Neuronal stem cell (in vitro differentiated cells): Measurements from ENCODE around the gene MAML2.

ENCODE experiments used
- DNase-seq: peaks from one replicate; pipeline ENCODE4 v3.0.0-alpha.2; 2013; ENCODE audit warnings: low spot score
- H2AFZ ChIP-seq: one replicate; pipeline ENCODE4 v1.6.1; 2013; ENCODE audit warnings: mild to moderate bottlenecking, low read length, inconsistent platforms
- H2AK5ac ChIP-seq: 2 replicates; pipeline ENCODE4 v1.6.1; 2013; ENCODE audit warnings: low read depth, mild to moderate bottlenecking, inconsistent platforms, low read length, moderate library complexity, mixed read lengths
- H2BK120ac ChIP-seq: 2 replicates; pipeline ENCODE4 v1.6.1; 2013; ENCODE audit warnings: low read depth, mild to moderate bottlenecking, inconsistent platforms, low read length, moderate library complexity, mixed read lengths
- H2BK12ac ChIP-seq: one replicate; pipeline ENCODE4 v1.6.1; 2013; ENCODE audit warnings: low read length, inconsistent platforms
- H2BK15ac ChIP-seq: 2 replicates; pipeline ENCODE4 v1.6.1; 2013; ENCODE audit warnings: mild to moderate bottlenecking, low read length, inconsistent platforms, mixed read lengths
- H2BK5ac ChIP-seq: one replicate; pipeline ENCODE4 v1.6.1; 2013; ENCODE audit warnings: inconsistent platforms, mild to moderate bottlenecking, low read length, moderate library complexity
- H3K14ac ChIP-seq: one replicate; pipeline ENCODE4 v1.6.1; 2013; ENCODE audit warnings: low read length, inconsistent platforms
- H3K18ac ChIP-seq: 2 replicates; pipeline ENCODE4 v1.6.1; 2013; ENCODE audit warnings: low read length, inconsistent platforms
- H3K23ac ChIP-seq: 2 replicates; pipeline ENCODE4 v1.6.1; 2013; ENCODE audit warnings: low read depth, mild to moderate bottlenecking, mixed read lengths, low read length, inconsistent platforms; ENCODE audit not compliant: poor library complexity
- H3K27ac ChIP-seq: replicated peaks from 3 replicates; pipeline ENCODE4 v1.5.1; 2013; ENCODE audit warnings: low read length, inconsistent platforms
- H3K27me3 ChIP-seq, 3 experiments: 2 replicates each; pipeline ENCODE4 v1.6.1; 2013; ENCODE audit warnings: low read length in 3 of 3, mild to moderate bottlenecking in 2 of 3, inconsistent platforms in 1 of 3, low read depth in 1 of 3, mixed read lengths in 1 of 3, moderate library complexity in 1 of 3; ENCODE audit not compliant: control insufficient read depth in 3 of 3, insufficient read depth in 3 of 3
- H3K36me3 ChIP-seq, 2 donors: replicated peaks in 1 of 2; 2 replicates each; pipeline ENCODE4 v1.6.1; 2013; ENCODE audit warnings: low read length in 2 of 2; ENCODE audit not compliant: control insufficient read depth in 2 of 2, insufficient read depth in 2 of 2
- H3K4ac ChIP-seq: 2 replicates; pipeline ENCODE4 v1.6.1; 2013; ENCODE audit warnings: inconsistent platforms, mild to moderate bottlenecking, low read length, moderate library complexity
- H3K4me1 ChIP-seq, 2 donors: 1 replicate in 1 of 2; 2 replicates in 1 of 2; pipeline ENCODE4 v1.6.1; 2013; ENCODE audit warnings: low read length in 2 of 2, low read depth in 1 of 2; ENCODE audit not compliant: control insufficient read depth in 2 of 2, insufficient read depth in 1 of 2
- H3K4me2 ChIP-seq: one replicate; pipeline ENCODE4 v1.6.1; 2013; ENCODE audit warnings: mild to moderate bottlenecking, low read length, inconsistent platforms; ENCODE audit not compliant: insufficient read depth, poor library complexity, severe bottlenecking
- H3K4me3 ChIP-seq, 2 donors: 2 replicates each; pipeline ENCODE4 v1.5.1; 2013; ENCODE audit warnings: low read length in 2 of 2, mild to moderate bottlenecking in 2 of 2, inconsistent platforms in 1 of 2, moderate library complexity in 1 of 2
- H3K79me1 ChIP-seq: one replicate; pipeline ENCODE4 v1.6.1; 2013; ENCODE audit warnings: low read depth, mild to moderate bottlenecking, inconsistent platforms, low read length, moderate library complexity
- H3K9ac ChIP-seq: one replicate; pipeline ENCODE4 v1.6.1; 2013; ENCODE audit warnings: mild to moderate bottlenecking, low read depth, low read length, inconsistent platforms; ENCODE audit not compliant: poor library complexity
- H3K9me3 ChIP-seq, 2 donors: replicated peaks in 1 of 2; 2 replicates each; pipeline versions ENCODE3 to v1.6.1; 2013; ENCODE audit warnings: low read length in 2 of 2, mild to moderate bottlenecking in 2 of 2, inconsistent platforms in 1 of 2, low read depth in 1 of 2, mixed read lengths in 1 of 2, moderate library complexity in 1 of 2; ENCODE audit not compliant: control insufficient read depth in 2 of 2, insufficient read depth in 1 of 2
- H4K8ac ChIP-seq: one replicate; pipeline ENCODE4 v1.6.1; 2013; ENCODE audit warnings: low read depth, mild to moderate bottlenecking, inconsistent platforms, low read length, moderate library complexity
- H4K91ac ChIP-seq: one replicate; pipeline ENCODE4 v1.6.1; 2013; ENCODE audit warnings: low read length, low read depth, mild to moderate bottlenecking, inconsistent platforms; ENCODE audit not compliant: poor library complexity
- WGBS, 2 donors: extraction: QIAGEN DNeasy Blood & Tissue Kit; methylation state at CpG; one replicate each; pipeline ENCODE4 v1.1.7; 2013; ENCODE audit warnings: missing lambda C conversion rate in 2 of 2, mixed read lengths in 1 of 2; ENCODE audit not compliant: insufficient read length in 2 of 2, insufficient replicate concordance in 1 of 2; ENCODE audit errors: extremely low coverage in 2 of 2; 5-methylcytosine and 5-hydroxymethylcytosine counted together

MAML2 gene

GRCh38 chr11:96230686-96231085 lies 112.3 kb downstream of the MAML2 start:
- Histone ChIP-seq H4K8ac (no peak overlapping the region), H3K27me3 (no peaks in the 10 kb centered on the region), H2AFZ (no peak overlapping the region), H2BK5ac (no peak overlapping the region), H3K4me1 (peaks cover 3 to 15% of the 10 kb centered on the region in 2 donors), H2BK120ac (no peak overlapping the region), H2BK15ac (no peak overlapping the region), H3K14ac (no peak overlapping the region), H2BK12ac (no peak overlapping the region), H3K9me3 (peaks cover 0 to 4% of the 10 kb centered on the region in 2 donors), H4K91ac (no peak overlapping the region), H3K27ac (no peak overlapping the region), H3K4me2 (no peak overlapping the region), H3K4ac (no peak overlapping the region), H3K18ac (no peak overlapping the region), H3K23ac (no peak overlapping the region), H3K79me1 (no peaks in the 10 kb centered on the region), H3K9ac (no peak overlapping the region), H2AK5ac (no peak overlapping the region), H3K4me3 (no peak overlapping the region), H3K36me3 (no peaks in the 10 kb centered on the region)
- DNase-seq = no peak
- WGBS, 2 donors = no CpG with 5 or more reads among the region's 5 CpGs

GRCh38 chr11:96229354-96229977 lies 113.5 kb downstream of the MAML2 start:
- no peak overlapping the region for H3K27ac ChIP-seq
- DNase-seq = no peak
- no peak overlapping the region for H3K23ac ChIP-seq
- no peak overlapping the region for H3K4ac ChIP-seq
- H2AFZ ChIP-seq = no peak overlapping the region
- H3K9me3 ChIP-seq = peaks cover 0 to 4% of the 10 kb centered on the region in 2 donors
- no peak overlapping the region for H2BK5ac ChIP-seq
- no peak overlapping the region for H4K8ac ChIP-seq
- H3K4me3 ChIP-seq = no peak overlapping the region
- H3K79me1 ChIP-seq = no peaks in the 10 kb centered on the region
- WGBS, 2 donors = no CpG with 5 or more reads among the region's 2 CpGs
- H3K4me1 ChIP-seq = peaks cover 2 to 7% of the 10 kb centered on the region in 2 donors
- no peak overlapping the region for H3K14ac ChIP-seq
- H2BK12ac ChIP-seq = no peak overlapping the region
- H3K36me3 ChIP-seq = no peaks in the 10 kb centered on the region
- H3K27me3 ChIP-seq = no peaks in the 10 kb centered on the region
- H2BK15ac ChIP-seq = no peak overlapping the region
- H2AK5ac ChIP-seq = no peak overlapping the region
- H2BK120ac ChIP-seq = no peak overlapping the region
- H3K18ac ChIP-seq = no peak overlapping the region
- H3K4me2 ChIP-seq = no peak overlapping the region
- H3K9ac ChIP-seq = no peak overlapping the region
- no peak overlapping the region for H4K91ac ChIP-seq

- Histone ChIP-seq H3K14ac (no peak overlapping the region), H3K18ac (no peak overlapping the region), H3K9ac (no peak overlapping the region), H2BK120ac (no peak overlapping the region), H3K36me3 (no peaks in the 10 kb centered on the region), H3K23ac (no peak overlapping the region), H2AK5ac (no peak overlapping the region), H3K79me1 (no peaks in the 10 kb centered on the region), H4K91ac (no peak overlapping the region), H3K9me3 (peaks cover 0 to 4% of the 10 kb centered on the region in 2 donors), H2BK12ac (no peak overlapping the region), H2BK5ac (no peak overlapping the region), H3K4ac (no peak overlapping the region), H3K27ac (no peak overlapping the region), H2BK15ac (no peak overlapping the region), H2AFZ (no peak overlapping the region), H3K4me2 (no peak overlapping the region), H3K27me3 (no peaks in the 10 kb centered on the region), H3K4me3 (no peak overlapping the region), H4K8ac (no peak overlapping the region), H3K4me1 (peaks cover 2 to 7% of the 10 kb centered on the region in 2 donors)
- DNase-seq = no peak
Observed at GRCh38 chr11:96228910-96229309, 114.1 kb downstream of the MAML2 start.

- Histone ChIP-seq H4K91ac (no peak overlapping the region), H3K9ac (no peak overlapping the region), H2BK12ac (no peak overlapping the region), H3K36me3 (no peaks in the 10 kb centered on the region), H3K4me1 (peaks cover 2 to 7% of the 10 kb centered on the region in 2 donors), H3K23ac (no peak overlapping the region), H3K27me3 (no peaks in the 10 kb centered on the region), H2AFZ (no peak overlapping the region), H3K4me3 (no peak overlapping the region), H2BK5ac (no peak overlapping the region), H3K79me1 (no peaks in the 10 kb centered on the region), H2BK120ac (no peak overlapping the region), H3K14ac (no peak overlapping the region), H2BK15ac (no peak overlapping the region), H3K27ac (no peak overlapping the region), H3K18ac (no peak overlapping the region), H2AK5ac (no peak overlapping the region), H3K4ac (no peak overlapping the region), H4K8ac (no peak overlapping the region), H3K4me2 (no peak overlapping the region), H3K9me3 (peaks cover 0 to 4% of the 10 kb centered on the region in 2 donors)
- no CpG with 5 or more reads among the region's 4 CpGs for WGBS, 2 donors
- DNase-seq = no peak
Observed at GRCh38 chr11:96228473-96228891, 114.5 kb downstream of the MAML2 start.
